Activated CD4-positive, CD25-positive, alpha-beta regulatory T cell treated with anti-CD3 and anti-CD28 coated beads, Interleukin-2, amount 50 U/mL, for 24 hours (primary cell): ENCODE data around the gene STAG1.
A peak's percentile ranks its signal among the peaks of the same experiment; 100 is the strongest.
"Not testable (repeated sequence)": the region's sequence is repeated elsewhere in the genome, so short reads cannot be mapped to it uniquely, and the experiment has no call there.

Experiments
- ATAC-seq, 2 donors: fragments of 150-1000 bp; cut with Tn5 transposase; one replicate each; pipeline ENCODE4 v1.10.0; 2021; ENCODE audit warnings: mild to moderate bottlenecking in 1 of 2, moderate library complexity in 1 of 2

STAG1 gene

DNA sequence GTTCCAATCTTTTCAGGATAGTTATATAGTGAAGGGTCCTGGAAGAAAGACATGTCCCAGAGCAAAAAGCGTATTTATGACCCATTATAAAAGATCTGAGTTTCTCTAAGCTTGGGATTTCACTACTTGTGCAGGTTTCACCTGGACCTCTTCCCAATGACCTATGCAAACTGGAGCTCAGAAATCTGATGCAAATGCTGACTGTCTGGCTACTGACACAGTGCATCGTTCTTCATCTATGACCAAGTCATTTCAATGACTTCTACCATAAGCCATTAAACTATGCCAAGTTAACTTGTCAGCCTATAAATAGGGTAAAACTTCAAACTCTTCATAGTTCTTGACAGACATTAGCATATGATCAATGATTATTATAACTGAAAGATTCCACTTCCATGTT lies 11.1 kb downstream of the STAG1 start:
- ATAC-seq, result no peak

DNA sequence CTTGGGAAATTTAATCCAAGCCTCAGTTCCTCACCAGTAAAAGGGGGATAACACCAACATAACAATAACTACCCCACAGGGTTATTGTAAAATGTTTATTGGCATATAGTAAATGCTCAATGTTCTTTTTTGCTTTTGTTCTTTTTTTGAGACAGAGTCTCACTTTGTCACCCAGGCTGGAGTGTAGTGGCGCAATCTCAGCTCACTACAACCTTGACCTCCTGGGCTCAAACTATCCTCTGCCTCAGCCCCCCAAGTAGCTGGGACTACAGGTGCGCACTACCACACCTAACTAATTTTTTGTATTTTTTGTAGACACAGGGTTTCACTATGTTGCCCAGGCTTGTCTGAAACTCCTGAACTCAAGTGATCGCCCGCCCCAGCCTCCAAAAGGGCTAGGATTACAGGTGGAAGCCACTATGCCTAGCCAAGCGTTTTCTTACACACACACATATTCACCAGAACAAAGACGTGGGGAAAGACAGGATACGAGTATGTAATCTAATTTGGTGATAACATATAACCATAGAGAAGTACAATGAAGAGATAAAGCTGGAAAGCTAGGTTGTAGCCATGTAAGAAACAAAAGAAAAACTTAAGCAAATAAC lies 11.7 kb downstream of the STAG1 start:
- ATAC-seq, result no peak

DNA sequence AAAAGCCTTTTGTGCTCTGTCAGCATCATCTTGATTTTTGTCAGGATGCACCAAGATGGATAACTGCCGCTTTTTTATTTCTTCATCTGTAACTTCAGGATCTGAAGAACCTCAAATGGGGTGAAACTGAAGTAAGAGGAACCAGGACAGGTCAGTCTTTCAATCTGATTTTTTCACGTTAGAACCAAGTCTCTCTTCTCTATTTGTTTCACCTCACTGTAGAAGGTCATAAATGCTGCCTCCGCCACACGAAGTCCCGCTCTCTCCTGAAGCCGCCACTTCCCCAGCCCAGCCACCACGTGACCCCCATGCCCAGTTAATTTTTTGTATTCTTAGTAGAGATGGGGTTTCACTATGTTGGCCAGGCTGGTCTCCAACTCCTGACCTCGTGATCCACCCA lies 15.2 kb downstream of the STAG1 start:
- not testable (repeated sequence) for ATAC-seq

DNA sequence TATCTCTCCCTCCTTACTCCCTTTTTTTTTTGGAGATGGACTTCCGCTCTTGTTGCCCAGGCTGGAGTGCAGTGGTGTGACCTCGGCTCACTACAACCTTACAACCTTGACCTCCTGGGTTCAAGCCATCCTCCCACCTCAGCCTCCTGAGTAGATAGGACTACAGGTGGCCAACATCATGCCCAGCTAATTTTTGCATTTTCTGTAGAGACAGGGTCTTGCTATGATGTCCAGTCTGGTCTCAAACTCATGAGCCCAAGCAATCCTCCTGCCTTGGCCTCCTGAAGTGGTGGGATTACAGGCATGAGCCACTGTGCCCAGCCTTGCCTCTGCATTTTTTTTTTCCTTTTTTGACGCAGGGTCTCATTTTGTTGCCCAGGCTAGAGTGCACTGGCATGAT lies 17.1 kb downstream of the STAG1 start:
- ATAC-seq, result no peak

- no peak for ATAC-seq
These were observed 17.7 kb downstream of the STAG1 start for GRCh38 chr3:136734382-136735070.

DNA sequence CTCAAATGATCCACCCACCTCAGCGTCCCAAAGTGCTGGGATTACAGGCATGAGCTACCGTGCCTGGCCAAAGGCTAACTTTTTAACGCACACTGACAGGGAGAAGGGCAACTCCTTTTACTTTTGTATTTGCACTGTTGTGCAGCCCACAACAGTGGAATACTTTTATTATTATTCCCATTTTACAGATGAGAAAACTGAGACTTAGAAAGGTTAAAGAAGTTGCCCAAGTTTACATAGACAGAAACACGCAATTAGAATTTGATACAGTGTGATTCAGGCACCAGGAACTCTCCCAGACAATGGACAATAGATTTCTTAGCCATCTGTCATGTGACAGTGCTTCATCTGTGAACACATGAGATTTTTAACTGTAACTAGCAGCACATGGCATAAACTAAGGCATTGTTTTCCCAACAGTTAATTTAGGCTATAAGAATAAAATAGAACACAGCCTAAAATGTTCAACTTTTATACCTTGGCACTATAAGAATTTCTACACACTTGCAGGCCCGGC lies 18.8 kb downstream of the STAG1 start:
- no peak for ATAC-seq

DNA sequence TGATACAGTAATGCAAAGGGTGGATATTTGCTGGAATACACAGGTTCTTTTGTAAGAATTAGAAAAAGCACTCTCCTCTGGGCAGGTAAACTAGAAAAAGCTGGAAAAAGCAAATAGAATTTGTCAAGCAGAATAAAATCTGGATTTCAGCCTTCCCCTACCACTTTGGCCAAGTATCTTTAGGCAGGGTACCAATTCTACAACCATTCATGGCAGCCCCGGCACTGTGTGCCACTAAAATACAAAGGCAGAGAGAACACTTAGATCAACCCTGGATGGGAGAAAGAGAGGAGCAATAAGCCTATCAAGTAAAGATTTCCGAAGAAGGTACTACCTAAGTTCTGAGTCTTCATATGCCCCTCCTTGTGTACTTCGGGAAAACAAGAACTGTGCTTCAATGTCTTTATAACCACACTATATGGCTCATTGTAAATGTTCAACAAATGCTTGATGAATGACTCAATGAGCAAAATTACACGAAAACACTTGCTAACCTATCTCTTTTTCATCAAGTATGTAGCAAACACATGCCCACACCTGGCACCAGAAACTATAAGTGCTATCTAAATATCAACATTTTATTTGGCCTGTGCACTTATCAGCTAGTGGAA lies 20.8 kb downstream of the STAG1 start:
- no peak for ATAC-seq

DNA sequence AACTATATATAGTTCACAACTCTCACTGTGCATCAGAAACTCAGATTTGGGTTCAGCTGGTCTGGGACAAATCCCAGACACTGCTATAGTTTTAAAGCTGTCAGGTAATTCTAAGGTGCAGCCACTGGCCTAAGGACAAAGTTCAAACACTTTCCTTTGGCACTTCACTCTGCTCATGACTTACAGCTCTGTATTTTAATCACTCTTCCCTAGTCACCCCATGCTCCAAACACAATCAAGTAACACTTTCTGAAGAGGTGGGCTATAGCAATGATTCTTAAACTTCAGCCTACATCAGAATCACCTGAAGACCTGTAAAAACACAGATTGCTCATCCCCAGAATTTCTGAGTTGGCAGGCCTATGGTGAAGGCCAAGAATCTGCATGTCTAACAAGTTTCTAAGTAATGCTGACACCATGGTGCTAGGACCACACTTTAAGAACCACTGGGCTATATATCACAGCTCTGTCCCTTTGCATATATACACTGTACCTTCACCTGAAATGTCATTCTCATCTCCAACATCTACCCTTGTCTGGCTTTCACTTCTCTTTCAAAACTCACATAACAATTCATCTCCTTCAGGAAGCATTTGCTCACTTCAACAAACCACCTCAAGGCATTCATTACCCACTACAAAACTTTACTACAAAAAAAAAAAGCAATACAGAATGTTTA lies 21.4 kb downstream of the STAG1 start:
- peak; percentile 58 to 64 for ATAC-seq

DNA sequence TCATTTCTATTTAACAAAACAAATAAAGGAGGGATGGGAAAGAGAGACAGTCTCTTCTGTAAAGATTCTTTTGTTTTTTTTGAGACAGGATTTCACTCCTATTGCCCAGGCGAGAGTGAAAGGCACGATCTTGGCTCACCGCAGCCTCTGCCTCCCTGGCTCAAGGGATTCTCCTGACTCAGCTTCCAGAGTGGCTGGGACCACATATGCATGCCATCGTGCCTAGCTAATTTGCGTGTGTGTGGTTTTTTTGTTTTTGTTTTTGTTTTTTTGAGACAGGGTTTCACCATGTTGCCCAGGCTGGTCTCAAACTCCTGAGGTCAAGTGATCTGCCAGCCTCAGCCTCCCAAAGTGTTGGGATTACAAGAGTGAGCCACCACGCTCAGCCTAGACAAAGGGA lies 23.3 kb downstream of the STAG1 start:
- no peak for ATAC-seq

GRCh38 chr3:136728473-136728872 lies 23.7 kb downstream of the STAG1 start:
- peak in 1 of 2 donors; percentile 57 for ATAC-seq

DNA sequence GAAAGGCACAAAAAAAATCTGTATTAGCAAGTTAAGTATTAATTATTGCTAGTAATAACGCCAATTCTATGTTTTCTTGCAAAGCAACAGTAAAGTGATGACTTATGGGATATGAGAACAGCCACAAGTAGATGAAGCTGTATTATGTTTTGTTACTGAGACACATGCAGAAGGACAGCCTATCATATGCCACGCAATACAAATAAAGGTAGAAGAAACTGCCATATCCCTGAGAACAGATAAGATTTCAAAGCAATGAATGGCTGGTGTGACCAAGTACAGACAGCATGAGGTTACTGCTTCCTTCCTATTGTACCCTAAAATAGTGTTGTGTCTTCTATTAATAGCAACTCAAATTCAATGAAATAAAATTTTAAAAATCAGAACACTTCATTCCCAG lies 26.7 kb downstream of the STAG1 start:
- ATAC-seq, result no peak

- not testable (repeated sequence) for ATAC-seq
These were observed 29.3 kb downstream of the STAG1 start for GRCh38 chr3:136722916-136723315.

DNA sequence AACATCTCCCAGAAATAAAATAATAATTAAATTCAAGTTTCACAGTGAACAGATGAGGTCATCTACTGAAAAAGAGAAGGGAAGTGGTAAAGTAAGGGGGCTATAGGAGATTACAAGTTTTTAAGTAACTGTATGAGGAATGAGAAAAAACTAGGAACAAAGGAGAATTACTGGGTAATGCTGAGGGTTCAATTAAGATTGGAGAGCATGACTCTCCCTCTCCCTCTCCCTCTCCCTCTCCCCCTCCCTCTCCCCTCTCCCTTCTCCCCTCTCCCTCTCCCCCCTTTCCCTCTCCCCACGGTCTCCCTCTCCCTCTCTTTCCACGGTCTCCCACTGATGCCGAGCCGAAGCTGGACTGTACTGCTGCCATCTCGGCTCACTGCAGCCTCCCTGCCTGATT lies 29.8 kb downstream of the STAG1 start:
- not testable (repeated sequence) for ATAC-seq

GRCh38 chr3:136720091-136720490 lies 32.1 kb downstream of the STAG1 start:
- no peak for ATAC-seq

- no peak for ATAC-seq
These were observed 35.5 kb downstream of the STAG1 start for GRCh38 chr3:136716629-136717028.

- no peak for ATAC-seq
These were observed 38.2 kb downstream of the STAG1 start for GRCh38 chr3:136714020-136714419.

DNA sequence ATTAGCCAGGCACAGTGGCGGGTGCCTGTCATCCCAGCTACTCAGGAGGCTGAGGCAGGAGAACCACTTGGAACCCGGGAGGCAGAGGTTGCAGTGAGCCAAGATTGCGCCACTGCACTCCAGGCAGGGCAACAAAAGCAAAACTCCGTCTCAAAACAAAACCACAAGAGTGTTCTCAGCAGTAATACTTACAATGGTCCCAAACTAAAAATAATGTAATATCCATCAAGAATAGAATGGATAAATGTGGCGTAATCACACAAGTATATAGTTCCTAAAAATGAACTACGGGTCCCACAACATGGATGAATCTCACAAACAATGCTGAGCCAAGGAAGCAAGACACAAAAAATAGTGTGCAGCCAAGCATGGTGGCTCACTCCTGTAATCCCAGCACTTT lies 39.2 kb downstream of the STAG1 start:
- ATAC-seq, result no peak

GRCh38 chr3:136711888-136712287 lies 40.3 kb downstream of the STAG1 start:
- ATAC-seq, result not testable (repeated sequence)

- no peak for ATAC-seq
These were observed 40.9 kb downstream of the STAG1 start for GRCh38 chr3:136711277-136711676.

- not testable (repeated sequence) for ATAC-seq
These were observed 42.4 kb downstream of the STAG1 start for GRCh38 chr3:136709775-136710174.

- no peak for ATAC-seq
These were observed 43.7 kb downstream of the STAG1 start for GRCh38 chr3:136708333-136708985.

GRCh38 chr3:136703429-136703828 lies 48.7 kb downstream of the STAG1 start:
- ATAC-seq, result no peak

GRCh38 chr3:136699271-136699828 lies 52.8 kb downstream of the STAG1 start:
- no peak for ATAC-seq
